ENCODE data around the gene ERC2. TPM values are rescaled to one million over a fixed set of nuclear protein-coding genes. Genes with fewer than 3 reads are reported as not detected.

The ERC2 gene
- polyA plus RNA-seq, 1 experiment, result 0.07 TPM

DNA sequence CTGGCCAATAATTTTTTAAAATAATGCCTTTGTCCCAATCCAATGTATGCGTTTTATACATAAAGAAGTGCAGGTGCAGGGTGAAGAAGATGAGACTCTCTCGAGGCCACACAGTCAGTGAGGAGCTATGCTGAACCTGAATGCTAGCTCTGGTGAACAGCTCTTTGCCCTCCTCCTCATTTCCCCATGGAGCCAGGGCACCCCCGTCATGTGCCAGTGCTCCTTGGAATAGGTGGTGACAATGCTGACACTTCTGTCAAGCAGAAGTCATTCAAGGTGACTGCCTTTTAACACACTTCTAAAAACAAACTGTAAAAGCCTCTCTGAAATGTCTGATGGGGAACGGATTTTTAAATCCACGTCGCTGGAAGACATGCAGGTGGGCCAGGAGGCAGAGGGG lies 818.7 kb downstream of the ERC2 start:
- CTCF ChIA-PET, result no interaction called here
- Histone ChIP-seq H3K4me3 (ENCODE audit: low read depth, low read length) (no peak overlapping the region), H3K27me3 (ENCODE audit: control insufficient read depth, insufficient read depth, low read length) (peaks cover 3% of the 10 kb centered on the region; the same call in 1 of the 2 replicates), H3K36me3 (ENCODE audit: control insufficient read depth, insufficient read depth, low read length) (no peaks in the 10 kb centered on the region)
- TF ChIP-seq, protein P1, sequence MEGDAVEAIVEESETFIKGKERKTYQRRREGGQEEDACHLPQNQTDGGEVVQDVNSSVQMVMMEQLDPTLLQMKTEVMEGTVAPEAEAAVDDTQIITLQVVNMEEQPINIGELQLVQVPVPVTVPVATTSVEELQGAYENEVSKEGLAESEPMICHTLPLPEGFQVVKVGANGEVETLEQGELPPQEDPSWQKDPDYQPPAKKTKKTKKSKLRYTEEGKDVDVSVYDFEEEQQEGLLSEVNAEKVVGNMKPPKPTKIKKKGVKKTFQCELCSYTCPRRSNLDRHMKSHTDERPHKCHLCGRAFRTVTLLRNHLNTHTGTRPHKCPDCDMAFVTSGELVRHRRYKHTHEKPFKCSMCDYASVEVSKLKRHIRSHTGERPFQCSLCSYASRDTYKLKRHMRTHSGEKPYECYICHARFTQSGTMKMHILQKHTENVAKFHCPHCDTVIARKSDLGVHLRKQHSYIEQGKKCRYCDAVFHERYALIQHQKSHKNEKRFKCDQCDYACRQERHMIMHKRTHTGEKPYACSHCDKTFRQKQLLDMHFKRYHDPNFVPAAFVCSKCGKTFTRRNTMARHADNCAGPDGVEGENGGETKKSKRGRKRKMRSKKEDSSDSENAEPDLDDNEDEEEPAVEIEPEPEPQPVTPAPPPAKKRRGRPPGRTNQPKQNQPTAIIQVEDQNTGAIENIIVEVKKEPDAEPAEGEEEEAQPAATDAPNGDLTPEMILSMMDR (IDR thresholded peaks at IDR 0.05; ENCODE audit: insufficient read depth, low read depth, low read length), result no peak
- DNase-seq (ENCODE audit: low read depth), result no peak
- POLR2A ChIA-PET, result interaction anchor here (0.7 kb wide), 1 partner anchor 1223 kb away, joined by 9 read pairs; no protein-coding TSS in a partner anchor

DNA sequence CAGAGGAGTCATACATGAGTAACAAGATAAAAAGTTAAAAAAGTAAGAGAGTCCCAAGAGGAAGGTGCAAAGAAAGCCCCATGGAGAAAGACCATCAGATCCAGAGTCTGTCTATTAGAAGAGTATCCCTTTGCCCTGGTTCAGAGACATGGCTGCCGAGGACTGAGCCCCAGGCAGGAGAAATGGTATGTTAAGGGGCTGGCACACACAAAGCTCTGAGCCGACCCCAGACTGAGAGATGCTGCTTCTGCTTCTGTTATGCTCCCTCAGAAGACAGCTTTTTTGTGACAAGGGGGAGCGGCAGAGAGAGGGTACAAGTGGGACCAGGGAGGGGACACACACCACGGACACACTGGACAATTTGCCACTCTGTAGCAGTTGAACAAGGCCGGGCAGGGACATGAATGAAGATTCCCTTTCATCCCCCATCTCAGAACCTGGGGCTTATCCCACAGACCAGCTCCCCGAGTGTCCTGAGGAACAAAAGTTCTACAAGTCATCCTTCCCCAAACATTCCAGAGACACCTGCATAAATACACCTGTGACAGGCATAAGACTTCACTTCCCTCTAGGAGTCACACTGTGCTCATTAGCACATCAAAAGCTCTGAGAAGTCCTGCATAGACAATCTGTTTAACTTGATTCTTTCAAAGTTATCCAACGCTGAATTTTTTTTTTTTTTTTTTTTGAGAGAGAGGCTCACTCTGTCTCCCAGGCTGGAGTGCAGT lies 819.5 kb downstream of the ERC2 start:
- ChIA-PET POLR2A (interaction anchor here (0.7 kb wide), 1 partner anchor 1222 kb away, joined by 9 read pairs; no protein-coding TSS in a partner anchor), CTCF (interaction anchor here (1.0 kb wide), 1 partner anchor 11 kb away, joined by 3 read pairs; no protein-coding TSS in a partner anchor)
- TF ChIP-seq, protein P1 (IDR thresholded peaks at IDR 0.05; ENCODE audit: insufficient read depth, low read depth, low read length), result no peak
- no peak for DNase-seq (ENCODE audit: low read depth)
- no peaks in the 10 kb centered on the region for H3K36me3 ChIP-seq (ENCODE audit: control insufficient read depth, insufficient read depth, low read length)
- no peak overlapping the region for H3K4me3 ChIP-seq (ENCODE audit: low read depth, low read length)
- peaks cover 3% of the 10 kb centered on the region; the same call in 1 of the 2 replicates for H3K27me3 ChIP-seq (ENCODE audit: control insufficient read depth, insufficient read depth, low read length)

DNA sequence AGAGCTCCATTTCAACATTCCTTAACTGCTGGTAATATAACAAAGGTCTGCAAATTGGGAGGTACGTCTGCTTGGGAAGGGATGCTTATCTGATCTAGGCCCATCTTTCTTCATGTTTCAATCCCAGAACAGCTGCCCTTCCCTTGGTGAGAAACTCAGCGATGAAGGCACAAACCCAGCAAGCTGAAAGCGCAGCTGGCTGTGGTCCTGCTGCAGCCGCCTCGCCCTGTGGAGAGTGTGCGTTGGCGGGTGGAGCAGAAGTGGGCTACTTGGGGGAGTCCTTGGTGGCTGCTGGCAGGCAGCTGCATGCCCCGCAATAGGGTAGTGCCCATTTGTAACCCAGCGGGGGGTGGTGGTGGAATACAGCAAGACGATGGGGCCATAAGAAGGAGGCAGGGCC lies 820.6 kb downstream of the ERC2 start:
- Histone ChIP-seq H3K4me3 (ENCODE audit: low read depth, low read length) (no peak overlapping the region), H3K36me3 (ENCODE audit: control insufficient read depth, insufficient read depth, low read length) (no peaks in the 10 kb centered on the region), H3K27me3 (ENCODE audit: control insufficient read depth, insufficient read depth, low read length) (peaks cover 3% of the 10 kb centered on the region; the same call in 1 of the 2 replicates)
- DNase-seq (ENCODE audit: low read depth), result no peak
- ChIA-PET CTCF (no interaction called here), POLR2A (no interaction called here)
- TF ChIP-seq, protein P1 (IDR thresholded peaks at IDR 0.05; ENCODE audit: insufficient read depth, low read depth, low read length), result no peak

DNA sequence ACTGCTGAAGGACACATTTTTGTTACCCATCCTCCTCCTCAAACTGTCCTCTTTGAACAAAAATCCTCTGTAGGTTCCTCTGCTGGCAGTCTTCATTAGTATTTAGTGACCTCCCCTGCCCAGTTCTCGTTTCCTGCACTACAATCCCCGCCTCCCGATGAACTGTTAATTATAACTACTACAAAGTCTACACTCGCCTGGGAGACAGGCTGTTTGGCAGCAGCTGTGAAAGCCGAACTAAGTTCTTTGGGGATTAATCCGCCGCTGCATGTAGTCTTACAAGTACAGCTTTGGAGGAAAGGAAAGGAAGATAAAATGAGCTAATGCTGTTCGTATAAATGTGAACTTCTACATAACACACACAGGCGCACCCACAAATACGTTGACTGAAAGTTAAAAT lies 821.2 kb downstream of the ERC2 start:
- DNase-seq (ENCODE audit: low read depth), result no peak
- TF ChIP-seq, protein P1 (IDR thresholded peaks at IDR 0.05; ENCODE audit: insufficient read depth, low read depth, low read length), result no peak
- CTCF ChIA-PET, result interaction anchor here (0.6 to 0.7 kb wide), 2 partner anchors 15 to 161 kb away, joined by 3 read pairs; no protein-coding TSS in a partner anchor
- Histone ChIP-seq H3K36me3 (ENCODE audit: control insufficient read depth, insufficient read depth, low read length) (no peaks in the 10 kb centered on the region), H3K4me3 (ENCODE audit: low read depth, low read length) (no peak overlapping the region), H3K27me3 (ENCODE audit: control insufficient read depth, insufficient read depth, low read length) (peaks cover 3% of the 10 kb centered on the region; the same call in 1 of the 2 replicates)
- POLR2A ChIA-PET, result no interaction called here

DNA sequence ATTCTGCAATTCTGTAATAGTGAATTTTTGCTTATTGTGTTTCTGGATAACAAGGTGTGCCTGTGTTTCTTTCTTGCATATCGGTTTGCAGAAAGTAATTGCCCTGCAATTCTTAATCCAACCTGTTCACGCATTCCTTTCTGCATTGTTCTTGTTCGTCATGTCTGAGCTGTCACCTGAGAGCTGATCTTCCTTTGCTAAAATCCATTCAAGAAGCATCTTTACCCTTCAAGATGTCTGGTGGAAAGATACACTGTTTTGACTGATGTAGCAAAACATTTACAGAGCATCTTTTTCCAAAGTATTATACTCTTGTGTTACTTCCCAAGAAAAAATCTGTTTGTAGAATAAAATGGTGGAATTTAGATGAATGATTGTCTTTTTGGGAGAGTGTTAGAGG lies 822.1 kb downstream of the ERC2 start:
- H3K36me3 ChIP-seq (ENCODE audit: control insufficient read depth, insufficient read depth, low read length), result no peaks in the 10 kb centered on the region
- no peak for DNase-seq (ENCODE audit: low read depth)
- POLR2A ChIA-PET, result no interaction called here
- TF ChIP-seq, protein P1 (IDR thresholded peaks at IDR 0.05; ENCODE audit: insufficient read depth, low read depth, low read length), result no peak
- no peak overlapping the region for H3K4me3 ChIP-seq (ENCODE audit: low read depth, low read length)
- H3K27me3 ChIP-seq (ENCODE audit: control insufficient read depth, insufficient read depth, low read length), result peaks cover 3% of the 10 kb centered on the region; the same call in 1 of the 2 replicates
- CTCF ChIA-PET, result no interaction called here
